GM04503 (cell line): ENCODE data around the gene SEM1.
"Not testable (repeated sequence)": the region's sequence is repeated elsewhere in the genome, so short reads cannot be mapped to it uniquely, and the experiment has no call there.

Source experiments
- DNase-seq: peaks from one replicate; pipeline ENCODE4 v3.0.0-alpha.2; 2012; ENCODE audit warnings: low read depth

SEM1 gene

DNA sequence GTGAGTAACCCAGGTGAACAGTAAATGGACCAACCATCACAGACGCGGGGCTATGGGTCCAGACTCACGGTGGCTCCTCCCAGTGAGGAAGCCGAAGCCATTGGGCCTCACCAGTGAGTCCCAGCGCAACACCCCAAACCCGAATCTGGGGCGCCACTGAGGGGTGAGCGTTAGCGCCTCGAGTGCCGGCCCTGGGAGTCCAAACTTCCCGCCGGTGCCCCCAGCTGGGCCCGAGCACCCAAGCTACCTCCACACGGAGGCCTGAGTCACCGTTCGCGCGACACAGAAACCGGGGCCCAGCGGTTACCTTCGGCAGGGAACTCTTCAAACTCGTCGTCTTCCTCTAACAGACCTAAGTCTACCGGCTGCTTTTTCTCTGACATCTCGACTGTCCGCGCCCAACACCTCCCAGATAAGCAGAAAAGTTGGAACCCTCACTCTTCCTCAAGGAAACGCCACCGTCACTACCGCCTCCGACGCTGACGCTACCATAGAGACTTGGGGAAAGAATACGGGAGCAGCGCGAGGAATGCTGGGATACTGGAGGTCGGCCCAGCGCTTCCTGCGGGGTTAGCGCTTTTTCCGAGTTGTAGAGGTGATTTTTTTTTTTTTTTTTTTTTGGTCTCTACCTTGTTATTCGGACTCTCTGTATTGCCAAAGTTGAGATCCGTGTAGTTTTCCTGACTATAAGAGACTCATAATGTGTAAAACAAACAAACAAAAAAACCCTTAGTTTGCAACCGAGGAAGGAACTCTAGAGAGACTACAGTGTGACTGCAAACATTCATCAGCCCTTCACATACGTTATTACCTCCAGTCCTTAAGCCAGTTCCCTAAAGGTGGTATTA, at the start of gene SEM1:
SEM1 (minus strand) TSS at position 466 of the 848 bp plus-strand sequence; CDS start at position 383, 83 bp downstream.
- peak; percentile 47 for DNase-seq

DNA sequence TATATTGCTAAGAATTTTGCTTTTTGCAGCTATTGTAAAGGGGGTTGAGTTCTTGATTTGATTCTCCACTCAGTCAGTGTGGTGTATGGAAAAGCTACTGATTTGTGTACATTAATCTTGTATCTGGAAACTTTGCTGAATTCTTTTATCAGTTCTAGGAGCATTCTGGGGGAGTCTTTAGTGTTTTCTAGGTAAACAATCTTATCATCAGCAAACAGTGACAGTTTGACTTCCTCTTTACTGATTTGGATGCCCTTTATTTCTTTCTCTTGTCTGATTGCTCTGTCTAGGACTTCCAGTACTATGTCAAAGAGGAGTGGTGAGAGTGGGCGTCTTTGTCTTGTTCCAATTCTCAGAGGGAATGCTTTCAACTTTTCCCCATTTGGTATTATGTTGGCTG, 48.2 kb upstream of the SEM1 start:
- DNase-seq = not testable (repeated sequence)

DNA sequence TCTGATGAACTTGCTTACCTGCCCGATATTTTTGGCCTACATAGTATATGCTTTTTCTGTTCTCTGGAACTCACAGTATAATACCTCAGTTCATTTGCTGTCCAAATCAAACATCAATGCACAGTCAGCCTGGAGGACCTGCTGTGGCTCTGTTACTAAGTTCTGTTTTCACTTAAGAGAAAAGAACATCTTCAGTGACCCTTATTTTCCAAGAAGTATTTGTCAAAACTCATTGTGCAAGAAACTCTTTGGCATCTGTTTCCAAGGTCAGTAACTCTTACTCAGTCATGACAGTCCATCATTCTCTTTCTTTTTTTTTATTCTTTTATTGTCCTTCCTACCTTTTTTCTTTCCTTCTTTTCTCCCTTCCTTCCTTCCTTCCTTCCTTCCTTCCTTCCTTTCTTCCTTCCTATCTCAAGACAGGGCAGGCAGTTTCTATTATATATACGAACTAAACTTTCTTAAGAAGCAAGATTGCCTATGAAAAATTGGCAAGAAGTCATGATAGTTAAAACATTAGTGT, 37.8 kb upstream of the SEM1 start:
- no peak for DNase-seq

DNA sequence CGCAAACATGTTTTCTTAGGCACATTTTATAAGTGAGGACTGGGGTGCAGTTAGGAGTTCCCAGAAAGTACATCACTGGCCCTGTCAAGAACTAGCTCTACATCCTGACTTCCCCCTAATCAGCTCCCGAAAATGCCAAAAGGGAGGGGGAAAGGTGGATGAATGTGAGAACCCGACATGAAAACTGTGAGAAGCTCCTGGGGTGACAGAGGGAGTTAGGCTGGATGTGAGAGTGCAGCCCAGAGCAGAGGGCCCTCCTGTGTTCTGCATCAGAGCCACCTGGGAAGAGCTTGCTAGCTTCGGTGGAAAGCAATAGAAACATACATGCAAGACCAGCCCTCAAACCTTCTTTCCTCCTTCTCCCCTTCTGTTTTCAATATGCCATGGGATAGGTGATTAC, 30.5 kb upstream of the SEM1 start:
- DNase-seq = no peak

DNA sequence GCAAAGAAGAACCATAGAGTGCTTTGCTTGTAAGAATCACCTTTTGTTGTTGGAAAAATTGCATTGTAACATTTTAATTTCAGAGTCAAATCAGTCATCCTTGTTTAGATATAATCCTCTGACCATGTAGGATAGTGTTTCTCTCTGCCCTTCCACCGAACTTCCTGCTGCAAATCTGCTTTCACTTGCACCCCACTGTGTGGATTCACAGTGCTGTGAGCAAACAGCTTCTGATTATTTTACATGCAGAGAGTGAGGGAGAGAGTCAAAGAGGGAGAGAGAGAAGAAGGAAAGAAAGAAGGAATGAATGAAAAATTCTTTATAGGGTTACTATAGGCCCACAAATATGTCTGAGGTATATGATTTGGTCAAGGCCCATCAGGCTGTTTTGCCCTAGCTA, 30.0 kb upstream of the SEM1 start:
- no peak for DNase-seq

DNA sequence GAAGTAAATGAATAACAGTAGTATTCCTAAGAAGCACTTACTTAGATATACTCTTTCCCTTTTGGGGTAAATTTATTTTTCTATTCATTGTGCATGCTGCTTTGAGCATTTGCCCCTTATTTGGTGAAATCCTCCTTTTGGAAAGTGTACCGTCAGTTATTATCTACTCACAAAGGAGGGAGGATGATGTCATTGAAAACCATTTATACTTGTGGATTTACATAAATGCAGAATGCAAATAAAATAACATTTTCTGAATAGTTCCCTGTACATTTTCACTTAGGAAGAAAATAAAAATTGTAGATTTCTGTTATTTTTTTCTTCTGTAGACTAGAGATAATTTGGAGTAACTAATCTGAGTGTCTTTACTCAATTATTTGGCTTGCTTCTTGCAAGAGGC, 29.5 kb upstream of the SEM1 start:
- DNase-seq = no peak

DNA sequence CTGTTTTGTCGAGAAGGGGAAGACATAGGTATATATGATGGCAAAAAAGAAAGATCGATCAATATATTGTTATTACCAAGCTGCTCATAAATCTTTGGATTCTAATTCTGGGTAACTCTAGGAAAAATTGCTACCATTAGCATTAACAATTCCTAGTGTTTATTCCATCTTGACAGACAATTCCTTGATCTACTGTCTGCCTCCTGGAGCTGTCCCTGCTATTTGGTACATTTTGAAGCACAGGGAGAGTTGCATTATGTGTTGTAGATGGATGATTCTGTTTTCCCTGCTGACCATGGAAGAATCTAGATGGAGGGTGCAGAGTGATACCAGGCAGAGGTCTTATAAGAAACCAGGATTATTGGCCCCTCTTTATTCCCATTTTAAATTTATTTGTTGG, 29.1 kb upstream of the SEM1 start:
- DNase-seq = no peak

DNA sequence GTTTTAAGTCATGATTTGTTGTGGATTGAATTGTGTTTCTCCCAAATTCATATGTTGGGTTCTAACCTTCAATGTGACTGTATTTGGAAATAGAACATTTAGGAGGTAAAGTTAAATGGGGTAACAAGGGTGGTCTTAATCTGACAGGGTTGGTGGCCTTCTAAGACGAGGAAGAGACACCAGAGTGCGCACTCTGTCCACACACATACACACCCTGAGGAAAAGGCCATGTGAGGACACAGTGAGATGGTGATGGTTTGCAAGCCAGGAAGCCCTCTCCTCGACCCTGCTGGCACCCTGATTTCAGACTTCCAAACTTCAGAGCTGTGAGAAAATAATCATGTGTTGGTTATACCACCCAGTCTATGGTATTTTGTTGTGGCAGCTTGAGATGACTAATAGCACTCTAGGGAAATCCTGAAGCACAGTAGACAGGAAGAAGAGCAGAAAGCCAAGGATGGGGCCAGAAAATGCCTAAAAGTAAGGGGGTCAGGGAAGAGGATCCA, 28.0 kb upstream of the SEM1 start:
- DNase-seq = no peak

DNA sequence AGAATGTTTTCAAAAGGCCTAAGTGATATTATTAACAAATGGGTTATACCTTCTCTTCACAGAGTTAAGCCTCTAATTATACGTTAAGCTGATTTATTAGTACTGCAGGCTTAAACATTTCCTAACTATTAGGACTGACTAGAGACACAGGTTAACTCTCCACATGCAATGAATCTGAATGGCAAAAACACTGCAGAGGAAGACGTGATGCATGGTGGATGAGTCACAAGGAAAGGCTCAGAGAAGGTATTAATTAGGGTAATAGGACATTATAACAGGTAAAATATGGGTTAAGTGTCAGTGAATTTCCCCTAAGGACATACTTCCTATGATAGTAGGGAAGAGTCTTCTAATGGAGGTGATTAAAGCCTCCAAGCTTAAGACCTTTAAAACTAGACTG, 24.7 kb upstream of the SEM1 start:
- no peak for DNase-seq

DNA sequence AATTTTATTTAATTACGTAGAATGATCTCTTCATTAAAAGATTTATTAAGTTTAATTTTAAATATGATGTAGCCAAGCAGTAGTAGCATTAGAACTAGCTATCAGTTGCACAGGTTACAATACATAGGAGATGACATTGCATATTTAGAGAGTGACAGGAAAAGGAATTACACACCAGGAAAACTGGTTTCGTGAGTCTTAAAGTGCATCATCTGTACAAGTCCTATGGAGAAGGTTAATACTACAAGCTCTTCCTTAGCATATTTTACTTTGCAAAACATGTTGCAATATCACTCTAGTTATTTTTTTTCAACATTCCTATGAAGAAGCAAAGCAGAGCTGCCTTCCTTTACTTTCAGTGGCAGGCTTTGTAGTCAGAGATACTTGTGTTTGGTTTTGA, 20.2 kb upstream of the SEM1 start:
- DNase-seq = no peak

DNA sequence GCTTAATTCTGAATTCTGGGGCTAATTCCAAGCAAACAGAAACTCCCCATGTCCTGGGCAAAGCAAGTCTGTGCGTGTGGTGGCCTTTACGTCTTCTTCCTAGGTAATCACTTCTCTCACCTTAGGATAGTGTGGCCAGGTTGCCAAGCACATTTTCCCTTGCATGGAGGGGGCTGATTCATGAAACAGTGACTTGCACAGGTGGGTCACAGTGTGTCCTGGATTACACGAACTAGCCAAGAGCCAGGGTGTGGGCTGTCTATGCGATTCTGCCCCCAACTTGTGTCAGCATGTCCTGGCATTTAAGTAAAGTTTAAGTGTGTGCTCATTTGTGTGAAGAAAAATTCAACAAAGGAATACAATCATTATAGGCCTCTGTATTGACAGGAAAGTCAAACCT, 18.5 kb upstream of the SEM1 start:
- no peak for DNase-seq

DNA sequence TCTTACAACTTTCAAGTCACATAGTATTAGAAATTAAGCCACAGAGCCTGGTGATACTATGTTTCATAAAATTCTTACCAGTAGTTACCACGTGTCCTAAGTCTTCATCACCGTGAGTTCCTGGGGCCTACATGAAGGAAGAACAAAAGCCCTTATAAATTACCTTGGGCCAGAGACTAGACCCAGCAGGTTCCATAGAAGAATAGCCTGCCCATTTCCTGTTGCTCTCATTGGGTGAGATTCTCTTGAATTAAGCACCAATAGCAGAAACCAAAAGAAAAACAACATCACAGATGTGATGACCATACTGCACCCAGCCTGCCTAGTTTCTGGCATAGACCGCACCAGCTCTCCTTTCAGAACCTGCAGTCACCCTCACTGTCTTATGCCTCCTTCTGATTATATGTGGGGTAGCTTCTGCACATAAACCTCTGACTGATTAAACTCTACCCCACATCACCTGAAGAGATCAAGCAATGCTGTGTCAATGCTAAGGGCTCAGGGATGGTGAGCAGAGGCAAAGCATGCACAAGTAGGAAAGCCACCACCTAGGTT, 18.0 kb upstream of the SEM1 start:
- DNase-seq = no peak

DNA sequence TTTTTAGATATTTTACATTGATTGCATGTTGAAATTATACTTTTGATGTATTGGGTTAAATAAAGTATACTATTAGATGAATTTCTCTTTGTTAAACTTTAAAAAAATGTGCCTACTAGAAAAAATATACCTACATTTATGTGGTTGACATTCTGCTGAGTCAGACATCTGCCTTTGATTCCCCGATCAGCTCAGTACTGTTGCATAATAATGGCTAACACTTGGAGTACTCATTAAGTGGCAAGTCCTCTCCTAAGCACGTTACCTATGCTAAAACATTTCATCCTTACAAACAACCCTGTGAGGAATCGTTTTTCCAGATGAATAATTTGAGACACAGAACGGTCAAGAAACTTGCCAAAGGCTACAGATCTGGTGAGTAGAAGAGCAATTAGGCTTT, 14.0 kb upstream of the SEM1 start:
- DNase-seq = no peak

DNA sequence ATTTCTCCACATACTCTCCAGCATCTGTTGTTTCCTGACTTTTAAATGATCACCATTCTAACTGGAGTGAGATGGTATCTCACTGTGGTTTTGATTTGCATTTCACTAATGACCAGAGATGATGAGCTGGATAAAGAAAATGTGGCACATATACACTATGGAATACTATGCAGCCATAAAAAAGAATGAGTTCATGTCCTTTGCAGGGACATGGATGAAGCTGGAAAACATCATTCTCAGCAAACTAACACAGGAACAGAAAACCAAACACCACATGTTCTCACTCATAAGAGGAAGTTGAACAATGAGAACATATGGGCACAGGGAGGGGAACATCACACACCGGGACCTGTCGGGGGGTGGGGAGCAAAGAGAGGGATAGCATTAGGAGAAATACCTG, 13.3 kb upstream of the SEM1 start:
- not testable (repeated sequence) for DNase-seq

DNA sequence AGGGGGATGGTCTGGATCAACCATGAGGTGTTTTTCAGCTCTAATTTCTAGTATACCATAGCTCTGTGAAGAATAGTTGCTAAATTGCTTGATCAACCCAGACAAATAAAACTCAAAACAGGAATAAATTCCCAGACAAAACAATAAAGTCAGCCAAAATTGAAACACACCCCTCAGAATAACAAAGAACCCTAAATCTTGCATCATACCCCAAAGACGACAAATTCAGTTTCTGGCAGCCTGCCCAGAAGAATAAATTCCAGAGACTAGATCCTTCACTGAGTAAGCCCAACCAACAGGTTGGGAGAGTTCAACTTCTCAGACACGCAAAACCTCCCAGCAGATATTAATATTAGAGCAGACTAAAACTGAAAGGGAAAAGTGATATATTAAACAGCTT, 11.2 kb upstream of the SEM1 start:
- no peak for DNase-seq

DNA sequence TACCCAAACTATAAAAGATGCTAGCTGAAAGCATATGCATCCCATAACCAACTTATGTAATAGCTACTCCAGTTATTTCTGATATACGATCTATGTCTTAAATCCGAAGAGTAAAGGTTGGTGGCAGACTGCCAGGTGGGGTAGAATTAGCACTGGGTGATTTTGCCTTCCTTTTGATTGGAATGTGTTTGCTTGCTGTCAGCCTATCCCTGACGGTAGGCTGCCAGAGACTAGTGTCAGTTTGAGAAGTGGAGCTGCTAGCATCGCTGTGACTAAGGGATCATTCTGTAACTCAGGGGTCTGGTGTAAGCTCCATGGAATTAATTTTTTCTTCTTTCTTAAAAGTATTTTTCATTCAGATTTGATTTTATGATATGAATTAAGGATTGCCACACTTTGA, 9.5 kb upstream of the SEM1 start:
- no peak for DNase-seq

DNA sequence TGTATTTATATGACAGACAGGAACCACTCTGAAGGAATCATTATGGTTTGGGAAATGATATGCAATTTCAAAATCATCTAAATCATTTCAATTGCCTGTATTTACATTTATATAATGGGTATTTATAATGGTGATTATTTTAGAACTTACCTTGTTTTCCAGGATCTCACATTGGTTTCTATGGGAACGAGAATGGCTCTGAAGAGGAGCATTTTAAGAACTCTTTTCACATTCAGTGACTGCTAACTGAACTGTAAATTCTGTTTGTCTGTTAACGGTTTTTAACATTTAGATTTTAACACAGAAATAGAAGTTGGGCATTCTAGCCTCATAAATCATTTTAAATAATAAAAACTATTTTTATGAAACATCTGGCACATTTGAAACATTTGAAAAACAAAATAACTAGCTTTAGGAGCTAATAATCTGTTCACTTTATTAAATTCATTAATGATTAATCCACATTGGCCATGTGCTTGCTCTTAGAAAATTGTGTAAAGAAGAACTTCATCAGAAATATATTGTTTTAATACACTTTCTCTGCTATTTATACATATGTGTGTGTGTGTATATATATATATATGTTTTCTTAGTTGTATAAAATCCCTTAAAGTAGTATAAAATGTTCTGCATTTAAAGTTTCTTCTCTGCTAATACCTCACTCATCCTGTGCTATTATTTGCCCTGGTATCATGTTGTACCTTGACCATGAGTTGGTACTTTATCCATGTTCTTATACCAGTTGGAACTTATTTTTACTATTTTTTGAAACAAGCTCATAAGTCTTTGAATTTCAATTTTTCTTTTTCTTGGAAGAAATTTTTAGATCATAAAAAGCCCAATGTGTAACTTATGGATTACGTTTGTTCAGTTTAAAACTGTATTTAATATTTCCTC, 8.7 kb upstream of the SEM1 start:
- no peak for DNase-seq

DNA sequence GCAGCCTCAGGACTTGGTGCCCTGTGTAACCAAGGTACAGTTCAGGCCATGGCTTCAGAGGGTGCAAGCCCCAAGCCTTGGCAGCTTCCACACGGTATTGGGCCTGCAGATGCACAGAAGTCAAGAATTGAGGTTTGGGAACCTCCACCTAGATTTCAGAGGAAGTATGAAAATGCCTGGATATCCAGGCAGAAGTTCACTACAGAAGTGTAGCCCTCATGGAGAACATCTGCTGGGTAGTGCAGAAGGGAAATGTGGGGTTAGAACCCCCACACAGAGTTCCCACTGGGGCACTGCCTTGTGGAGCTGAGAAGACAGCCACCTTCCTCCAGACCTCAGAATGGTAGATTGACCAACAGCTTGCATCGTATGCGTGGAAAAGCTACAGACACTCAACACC, 3.4 kb upstream of the SEM1 start:
- DNase-seq = no peak

DNA sequence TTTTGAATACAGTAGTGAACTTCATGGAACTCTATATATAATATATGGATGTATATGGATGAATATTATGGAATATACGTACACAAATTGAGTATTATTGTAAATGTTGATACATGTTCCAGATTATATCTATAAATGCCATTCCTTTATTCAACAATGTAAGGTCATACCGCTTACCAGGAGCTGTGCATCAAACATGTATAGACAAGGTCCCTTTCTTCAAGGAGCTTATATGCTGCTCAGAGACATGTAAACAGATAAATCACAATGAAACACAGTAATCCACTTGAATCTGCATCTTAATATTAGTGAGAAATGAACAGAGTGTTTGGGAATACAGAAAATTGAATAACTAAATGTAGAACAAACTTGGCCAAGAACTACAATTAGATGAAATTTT, 898 bp upstream of the SEM1 start:
- no peak for DNase-seq

DNA sequence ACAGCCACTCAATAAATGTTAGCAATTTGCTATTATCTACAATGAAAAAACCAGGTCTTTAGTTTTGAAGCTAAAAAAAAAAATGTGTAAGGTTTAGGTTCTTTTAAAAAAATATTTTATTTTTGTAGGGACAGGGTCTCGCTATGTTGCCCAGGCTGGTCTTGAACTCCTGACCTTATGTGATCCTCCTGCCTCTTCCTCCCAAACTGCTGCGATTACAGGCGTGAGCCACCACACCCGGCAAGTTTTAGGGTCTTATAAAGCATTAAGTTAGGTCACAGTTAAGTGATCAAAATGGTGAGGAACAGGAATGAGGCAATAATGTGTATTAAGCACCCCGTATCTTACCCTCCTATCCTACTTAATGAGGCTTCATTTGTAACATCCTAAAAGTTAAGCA, 774 bp downstream of the SEM1 start:
- no peak for DNase-seq

DNA sequence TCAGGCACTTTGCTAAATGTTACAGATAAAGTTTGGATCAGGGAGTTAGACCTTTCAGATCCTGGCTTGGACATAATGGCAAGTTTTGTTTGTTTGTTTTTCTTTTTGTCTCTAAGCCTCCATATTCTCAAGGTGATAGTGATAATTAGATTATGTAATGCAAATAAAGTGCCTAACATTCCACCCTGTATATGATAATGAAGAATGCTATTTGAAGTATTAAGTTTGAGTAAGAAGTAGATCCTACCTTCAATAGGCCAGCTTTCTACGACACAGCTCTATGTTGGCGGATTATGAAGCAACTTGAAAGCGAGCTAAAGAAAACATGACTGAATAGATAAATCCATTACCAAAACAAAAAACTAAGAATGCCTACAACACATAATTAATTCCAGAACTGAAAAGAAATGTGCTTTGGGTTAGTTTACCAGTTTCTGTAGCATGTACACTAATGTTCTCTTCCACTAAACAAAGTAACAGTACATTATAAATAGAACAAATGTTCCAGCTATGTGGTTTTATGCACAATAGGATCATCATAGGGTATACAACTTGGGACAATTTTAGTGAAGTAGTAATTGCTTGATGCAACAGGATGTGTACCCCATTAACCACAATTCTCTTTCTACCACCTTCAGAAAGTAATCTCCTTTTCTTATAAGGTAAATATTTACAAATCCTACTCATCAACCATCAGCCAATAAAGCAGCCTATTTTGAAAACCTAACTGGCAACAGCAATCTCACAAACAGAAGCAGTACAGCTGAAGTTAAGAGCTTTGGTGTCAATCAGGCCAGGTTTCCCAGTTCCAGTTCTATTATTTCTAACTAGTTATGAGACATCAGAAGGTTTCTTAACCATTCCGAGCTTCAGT, 1.5 kb downstream of the SEM1 start:
- no peak for DNase-seq

DNA sequence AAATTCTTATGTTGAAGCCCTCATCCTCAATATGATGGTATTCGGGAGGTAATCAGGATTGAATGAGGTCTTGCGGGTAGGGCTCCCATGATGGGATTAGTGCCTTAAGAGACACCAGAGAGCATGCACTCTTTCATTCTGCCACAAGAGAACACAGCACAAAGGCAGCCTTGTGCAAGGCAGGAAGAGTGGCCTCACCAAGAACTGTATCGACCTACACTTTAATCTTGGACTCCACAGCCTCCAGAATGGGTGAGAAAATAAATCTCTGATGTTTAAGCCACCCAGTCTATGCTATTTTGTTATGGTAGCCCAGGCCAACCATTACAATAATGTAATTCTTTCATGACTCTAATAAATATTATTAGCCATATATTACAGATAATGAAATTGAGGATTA, 8.4 kb downstream of the SEM1 start:
- no peak for DNase-seq
